Coronary artery (tissue), 2 donors: Measurements from ENCODE around the gene CEACAM7.

ENCODE experiments used
- DNase-seq: peaks from one replicate; pipeline ENCODE4 v3.0.0-alpha.2; 2017; ENCODE audit warnings: low spot score
- H3K27ac ChIP-seq, 2 donors: fragments of 200-600 bp; sonication (generic); one replicate each; pipeline ENCODE4 v1.5.1; 2016 to 2019
- H3K4me3 ChIP-seq: fragments of 200-600 bp; sonication (generic); 2 replicates; pipeline ENCODE4 v1.5.1; 2016; ENCODE audit warnings: mild to moderate bottlenecking, moderate library complexity
- TF ChIP-seq, protein P1 (sequence below): fragments of 200-600 bp; sonication (generic); IDR thresholded peaks from one replicate; pipeline ENCODE4 v1.5.1; 2019; ENCODE audit warnings: antibody characterized with exemption

The CEACAM7 gene

DNA sequence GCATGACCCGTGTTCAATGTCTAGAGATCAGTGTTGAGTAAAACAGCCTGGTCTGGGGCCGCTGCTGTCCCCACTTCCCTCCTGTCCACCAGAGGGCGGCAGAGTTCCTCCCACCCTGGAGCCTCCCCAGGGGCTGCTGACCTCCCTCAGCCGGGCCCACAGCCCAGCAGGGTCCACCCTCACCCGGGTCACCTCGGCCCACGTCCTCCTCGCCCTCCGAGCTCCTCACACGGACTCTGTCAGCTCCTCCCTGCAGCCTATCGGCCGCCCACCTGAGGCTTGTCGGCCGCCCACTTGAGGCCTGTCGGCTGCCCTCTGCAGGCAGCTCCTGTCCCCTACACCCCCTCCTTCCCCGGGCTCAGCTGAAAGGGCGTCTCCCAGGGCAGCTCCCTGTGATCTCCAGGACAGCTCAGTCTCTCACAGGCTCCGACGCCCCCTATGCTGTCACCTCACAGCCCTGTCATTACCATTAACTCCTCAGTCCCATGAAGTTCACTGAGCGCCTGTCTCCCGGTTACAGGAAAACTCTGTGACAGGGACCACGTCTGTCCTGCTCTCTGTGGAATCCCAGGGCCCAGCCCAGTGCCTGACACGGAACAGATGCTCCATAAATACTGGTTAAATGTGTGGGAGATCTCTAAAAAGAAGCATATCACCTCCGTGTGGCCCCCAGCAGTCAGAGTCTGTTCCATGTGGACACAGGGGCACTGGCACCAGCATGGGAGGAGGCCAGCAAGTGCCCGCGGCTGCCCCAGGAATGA, 18.9 kb upstream of the CEACAM7 start:
- H3K27ac ChIP-seq = no peak overlapping the region
- DNase-seq = peak; percentile 66
- H3K4me3 ChIP-seq = peak overlapping the region; percentile 50
- TF ChIP-seq, protein P1, sequence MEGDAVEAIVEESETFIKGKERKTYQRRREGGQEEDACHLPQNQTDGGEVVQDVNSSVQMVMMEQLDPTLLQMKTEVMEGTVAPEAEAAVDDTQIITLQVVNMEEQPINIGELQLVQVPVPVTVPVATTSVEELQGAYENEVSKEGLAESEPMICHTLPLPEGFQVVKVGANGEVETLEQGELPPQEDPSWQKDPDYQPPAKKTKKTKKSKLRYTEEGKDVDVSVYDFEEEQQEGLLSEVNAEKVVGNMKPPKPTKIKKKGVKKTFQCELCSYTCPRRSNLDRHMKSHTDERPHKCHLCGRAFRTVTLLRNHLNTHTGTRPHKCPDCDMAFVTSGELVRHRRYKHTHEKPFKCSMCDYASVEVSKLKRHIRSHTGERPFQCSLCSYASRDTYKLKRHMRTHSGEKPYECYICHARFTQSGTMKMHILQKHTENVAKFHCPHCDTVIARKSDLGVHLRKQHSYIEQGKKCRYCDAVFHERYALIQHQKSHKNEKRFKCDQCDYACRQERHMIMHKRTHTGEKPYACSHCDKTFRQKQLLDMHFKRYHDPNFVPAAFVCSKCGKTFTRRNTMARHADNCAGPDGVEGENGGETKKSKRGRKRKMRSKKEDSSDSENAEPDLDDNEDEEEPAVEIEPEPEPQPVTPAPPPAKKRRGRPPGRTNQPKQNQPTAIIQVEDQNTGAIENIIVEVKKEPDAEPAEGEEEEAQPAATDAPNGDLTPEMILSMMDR = peak; percentile 21

DNA sequence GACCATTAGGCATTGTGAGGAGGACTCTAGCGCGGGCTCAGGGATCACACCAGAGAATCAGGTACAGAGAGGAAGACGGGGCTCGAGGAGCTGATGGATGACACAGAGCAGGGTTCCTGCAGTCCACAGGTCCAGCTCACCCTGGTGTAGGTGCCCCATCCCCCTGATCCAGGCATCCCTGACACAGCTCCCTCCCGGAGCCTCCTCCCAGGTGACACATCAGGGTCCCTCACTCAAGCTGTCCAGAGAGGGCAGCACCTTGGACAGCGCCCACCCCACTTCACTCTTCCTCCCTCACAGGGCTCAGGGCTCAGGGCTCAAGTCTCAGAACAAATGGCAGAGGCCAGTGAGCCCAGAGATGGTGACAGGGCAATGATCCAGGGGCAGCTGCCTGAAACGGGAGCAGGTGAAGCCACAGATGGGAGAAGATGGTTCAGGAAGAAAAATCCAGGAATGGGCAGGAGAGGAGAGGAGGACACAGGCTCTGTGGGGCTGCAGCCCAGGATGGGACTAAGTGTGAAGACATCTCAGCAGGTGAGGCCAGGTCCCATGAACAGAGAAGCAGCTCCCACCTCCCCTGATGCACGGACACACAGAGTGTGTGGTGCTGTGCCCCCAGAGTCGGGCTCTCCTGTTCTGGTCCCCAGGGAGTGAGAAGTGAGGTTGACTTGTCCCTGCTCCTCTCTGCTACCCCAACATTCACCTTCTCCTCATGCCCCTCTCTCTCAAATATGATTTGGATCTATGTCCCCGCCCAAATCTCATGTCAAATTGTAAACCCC, 17.5 kb upstream of the CEACAM7 start:
- Histone ChIP-seq H3K27ac (no peak overlapping the region), H3K4me3 (no peak overlapping the region)
- DNase-seq = peak; percentile 26
- TF ChIP-seq, protein P1 = no peak

DNA sequence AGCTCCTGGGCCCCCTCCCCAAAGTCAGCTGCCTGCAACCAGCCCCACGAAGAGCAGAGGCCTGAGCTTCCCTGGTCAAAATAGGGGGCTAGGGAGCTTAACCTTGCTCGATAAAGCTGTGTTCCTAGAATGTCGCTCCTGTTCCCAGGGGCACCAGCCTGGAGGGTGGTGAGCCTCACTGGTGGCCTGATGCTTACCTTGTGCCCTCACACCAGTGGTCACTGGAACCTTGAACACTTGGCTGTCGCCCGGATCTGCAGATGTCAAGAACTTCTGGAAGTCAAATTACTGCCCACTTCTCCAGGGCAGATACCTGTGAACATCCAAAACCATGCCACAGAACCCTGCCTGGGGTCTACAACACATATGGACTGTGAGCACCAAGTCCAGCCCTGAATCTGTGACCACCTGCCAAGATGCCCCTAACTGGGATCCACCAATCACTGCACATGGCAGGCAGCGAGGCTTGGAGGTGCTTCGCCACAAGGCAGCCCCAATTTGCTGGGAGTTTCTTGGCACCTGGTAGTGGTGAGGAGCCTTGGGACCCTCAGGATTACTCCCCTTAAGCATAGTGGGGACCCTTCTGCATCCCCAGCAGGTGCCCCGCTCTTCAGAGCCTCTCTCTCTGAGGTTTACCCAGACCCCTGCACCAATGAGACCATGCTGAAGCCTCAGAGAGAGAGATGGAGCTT, 15.7 kb upstream of the CEACAM7 start:
- H3K27ac ChIP-seq = no peak overlapping the region
- no peak overlapping the region for H3K4me3 ChIP-seq
- TF ChIP-seq, protein P1 = no peak
- DNase-seq = peak; percentile 53

DNA sequence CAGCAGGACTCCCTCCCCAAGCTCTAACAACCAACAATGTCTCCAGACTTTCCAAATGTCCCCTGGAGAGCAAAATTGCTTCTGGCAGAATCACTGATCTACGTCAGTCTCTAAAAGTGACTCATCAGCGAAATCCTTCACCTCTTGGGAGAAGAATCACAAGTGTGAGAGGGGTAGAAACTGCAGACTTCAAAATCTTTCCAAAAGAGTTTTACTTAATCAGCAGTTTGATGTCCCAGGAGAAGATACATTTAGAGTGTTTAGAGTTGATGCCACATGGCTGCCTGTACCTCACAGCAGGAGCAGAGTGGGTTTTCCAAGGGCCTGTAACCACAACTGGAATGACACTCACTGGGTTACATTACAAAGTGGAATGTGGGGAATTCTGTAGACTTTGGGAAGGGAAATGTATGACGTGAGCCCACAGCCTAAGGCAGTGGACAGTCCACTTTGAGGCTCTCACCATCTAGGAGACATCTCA, 14.1 kb upstream of the CEACAM7 start:
- DNase-seq = no peak
- TF ChIP-seq, protein P1 = no peak
- no peak overlapping the region for H3K4me3 ChIP-seq
- no peak overlapping the region for H3K27ac ChIP-seq

DNA sequence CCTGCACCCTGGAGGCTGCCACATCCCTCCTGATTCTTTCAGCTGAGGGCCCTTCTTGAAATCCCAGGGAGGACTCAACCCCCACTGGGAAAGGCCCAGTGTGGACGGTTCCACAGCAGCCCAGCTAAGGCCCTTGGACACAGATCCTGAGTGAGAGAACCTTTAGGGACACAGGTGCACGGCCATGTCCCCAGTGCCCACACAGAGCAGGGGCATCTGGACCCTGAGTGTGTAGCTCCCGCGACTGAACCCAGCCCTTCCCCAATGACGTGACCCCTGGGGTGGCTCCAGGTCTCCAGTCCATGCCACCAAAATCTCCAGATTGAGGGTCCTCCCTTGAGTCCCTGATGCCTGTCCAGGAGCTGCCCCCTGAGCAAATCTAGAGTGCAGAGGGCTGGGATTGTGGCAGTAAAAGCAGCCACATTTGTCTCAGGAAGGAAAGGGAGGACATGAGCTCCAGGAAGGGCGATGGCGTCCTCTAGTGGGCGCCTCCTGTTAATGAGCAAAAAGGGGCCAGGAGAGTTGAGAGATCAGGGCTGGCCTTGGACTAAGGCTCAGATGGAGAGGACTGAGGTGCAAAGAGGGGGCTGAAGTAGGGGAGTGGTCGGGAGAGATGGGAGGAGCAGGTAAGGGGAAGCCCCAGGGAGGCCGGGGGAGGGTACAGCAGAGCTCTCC, 13.5 kb upstream of the CEACAM7 start:
- TF ChIP-seq, protein P1 = no peak
- H3K4me3 ChIP-seq = no peak overlapping the region
- no peak overlapping the region for H3K27ac ChIP-seq
- peak; percentile 28 for DNase-seq

DNA sequence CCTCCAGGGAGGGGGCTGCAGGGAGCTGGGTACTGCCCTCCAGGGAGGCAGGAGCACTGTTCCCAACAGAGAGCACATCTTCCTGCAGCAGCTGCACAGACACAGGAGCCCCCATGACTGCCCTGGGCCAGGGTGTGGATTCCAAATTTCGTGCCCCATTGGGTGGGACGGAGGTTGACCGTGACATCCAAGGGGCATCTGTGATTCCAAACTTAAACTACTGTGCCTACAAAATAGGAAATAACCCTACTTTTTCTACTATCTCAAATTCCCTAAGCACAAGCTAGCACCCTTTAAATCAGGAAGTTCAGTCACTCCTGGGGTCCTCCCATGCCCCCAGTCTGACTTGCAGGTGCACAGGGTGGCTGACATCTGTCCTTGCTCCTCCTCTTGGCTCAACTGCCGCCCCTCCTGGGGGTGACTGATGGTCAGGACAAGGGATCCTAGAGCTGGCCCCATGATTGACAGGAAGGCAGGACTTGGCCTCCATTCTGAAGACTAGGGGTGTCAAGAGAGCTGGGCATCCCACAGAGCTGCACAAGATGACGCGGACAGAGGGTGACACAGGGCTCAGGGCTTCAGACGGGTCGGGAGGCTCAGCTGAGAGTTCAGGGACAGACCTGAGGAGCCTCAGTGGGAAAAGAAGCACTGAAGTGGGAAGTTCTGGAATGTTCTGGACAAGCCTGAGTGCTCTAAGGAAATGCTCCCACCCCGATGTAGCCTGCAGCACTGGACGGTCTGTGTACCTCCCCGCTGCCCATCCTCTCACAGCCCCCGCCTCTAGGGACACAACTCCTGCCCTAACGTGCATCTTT, 12.5 kb upstream of the CEACAM7 start:
- Histone ChIP-seq H3K27ac (no peak overlapping the region), H3K4me3 (no peak overlapping the region)
- DNase-seq = peak; percentile 33
- TF ChIP-seq, protein P1 = no peak
